ENCODE results near the gene PALD1.

Gene PALD1

GRCh38 chr10:70537398-70538194 is 59.0 kb downstream of the PALD1 start:
- no peak for DNase-seq

GRCh38 chr10:70538195-70538520 is 59.6 kb downstream of the PALD1 start:
- no peak for DNase-seq

DNA sequence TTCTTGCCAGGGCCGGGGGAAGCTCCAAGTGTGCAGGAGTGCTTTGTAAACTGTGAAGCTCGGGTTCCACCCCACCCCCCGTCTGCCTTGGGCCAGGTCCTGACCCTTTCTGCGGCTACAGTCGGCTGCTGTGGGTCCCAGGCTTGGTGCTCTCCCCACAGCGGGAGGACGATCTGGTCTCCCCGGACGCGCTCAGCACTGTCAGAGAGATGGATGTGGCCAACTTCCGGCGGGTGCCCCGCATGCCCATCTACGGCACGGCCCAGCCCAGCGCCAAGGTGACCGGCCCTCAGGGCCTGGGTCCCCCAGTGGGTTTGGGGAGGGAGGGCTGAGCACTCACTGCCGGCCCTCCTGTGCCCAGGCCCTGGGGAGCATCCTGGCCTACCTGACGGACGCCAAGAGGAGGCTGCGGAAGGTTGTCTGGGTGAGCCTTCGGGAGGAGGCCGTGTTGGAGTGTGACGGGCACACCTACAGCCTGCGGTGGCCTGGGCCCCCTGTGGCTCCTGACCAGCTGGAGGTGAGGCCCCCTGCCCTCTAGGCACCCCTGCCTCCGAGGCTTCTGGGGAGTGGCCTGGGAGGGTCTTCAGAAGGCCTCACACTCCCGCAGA is 60.3 kb downstream of the PALD1 start:
- DNase-seq, result no peak

- no peak for DNase-seq
Measured at GRCh38 chr10:70539471-70539870, 60.9 kb downstream of the PALD1 start.

- DNase-seq, result no peak
Measured at GRCh38 chr10:70540089-70540788, 61.7 kb downstream of the PALD1 start.

- DNase-seq, result no peak
Measured at GRCh38 chr10:70540789-70541360, 62.3 kb downstream of the PALD1 start.

DNA sequence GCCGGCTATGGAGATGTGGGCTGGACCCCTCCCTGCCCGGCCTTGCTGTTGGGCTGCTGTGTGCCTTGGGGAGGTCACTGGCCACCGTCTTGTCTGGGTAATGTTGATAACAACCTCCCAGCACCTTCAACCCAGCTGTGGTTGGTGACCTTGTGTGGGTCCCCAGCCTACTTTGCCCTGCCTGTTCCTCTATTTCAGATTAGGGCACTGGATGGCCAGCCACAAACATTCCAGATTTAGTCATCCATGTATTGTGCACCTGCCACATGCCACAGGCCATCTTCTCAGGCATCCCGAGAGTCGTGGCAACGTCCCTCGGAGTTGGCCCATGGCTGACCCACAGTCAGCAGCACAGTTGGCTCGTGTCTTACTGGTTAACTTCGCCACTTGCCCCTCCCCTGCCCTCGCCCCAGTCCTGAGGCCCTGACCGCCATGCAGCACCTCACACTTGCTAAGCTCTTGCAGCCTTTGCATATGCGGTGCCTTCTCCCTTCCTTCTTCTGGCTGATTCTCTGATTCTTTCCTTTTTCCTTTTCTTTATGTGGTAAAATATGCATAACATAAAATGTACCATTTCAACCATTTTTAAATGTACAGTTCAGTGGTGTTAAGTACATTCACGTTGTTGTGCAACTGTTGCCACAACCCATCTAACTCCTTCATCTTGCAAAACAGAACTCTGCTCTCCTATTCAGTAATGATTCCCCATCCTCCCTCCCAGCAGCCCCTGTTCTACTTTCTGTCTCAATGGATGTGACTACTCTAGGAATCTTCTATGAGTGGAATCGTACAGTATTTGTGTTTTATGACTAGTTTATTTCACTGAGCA is 63.4 kb downstream of the PALD1 start:
- DNase-seq, result no peak

- no peak for DNase-seq
Measured at GRCh38 chr10:70542565-70542938, 64.0 kb downstream of the PALD1 start.

DNA sequence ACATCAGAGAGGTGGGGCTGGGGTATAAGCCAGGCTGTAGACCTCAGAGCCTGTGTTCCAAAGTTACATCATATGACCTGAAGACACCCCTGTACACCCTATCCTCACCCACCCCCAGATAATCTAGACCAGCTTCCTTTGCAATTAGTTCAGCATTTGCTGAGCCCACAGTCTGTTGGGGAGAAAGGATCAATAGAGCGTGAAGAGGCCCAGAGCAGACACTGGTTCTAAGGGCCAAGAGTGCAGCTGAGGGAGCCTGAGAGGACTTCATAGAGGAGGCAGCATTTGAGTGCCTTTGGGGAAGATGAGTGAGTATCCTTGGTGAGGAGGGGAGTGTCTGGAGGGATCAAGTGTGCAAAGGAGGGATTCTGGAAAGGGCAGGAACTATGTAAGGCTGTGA is 65.3 kb downstream of the PALD1 start:
- no peak for DNase-seq

DNA sequence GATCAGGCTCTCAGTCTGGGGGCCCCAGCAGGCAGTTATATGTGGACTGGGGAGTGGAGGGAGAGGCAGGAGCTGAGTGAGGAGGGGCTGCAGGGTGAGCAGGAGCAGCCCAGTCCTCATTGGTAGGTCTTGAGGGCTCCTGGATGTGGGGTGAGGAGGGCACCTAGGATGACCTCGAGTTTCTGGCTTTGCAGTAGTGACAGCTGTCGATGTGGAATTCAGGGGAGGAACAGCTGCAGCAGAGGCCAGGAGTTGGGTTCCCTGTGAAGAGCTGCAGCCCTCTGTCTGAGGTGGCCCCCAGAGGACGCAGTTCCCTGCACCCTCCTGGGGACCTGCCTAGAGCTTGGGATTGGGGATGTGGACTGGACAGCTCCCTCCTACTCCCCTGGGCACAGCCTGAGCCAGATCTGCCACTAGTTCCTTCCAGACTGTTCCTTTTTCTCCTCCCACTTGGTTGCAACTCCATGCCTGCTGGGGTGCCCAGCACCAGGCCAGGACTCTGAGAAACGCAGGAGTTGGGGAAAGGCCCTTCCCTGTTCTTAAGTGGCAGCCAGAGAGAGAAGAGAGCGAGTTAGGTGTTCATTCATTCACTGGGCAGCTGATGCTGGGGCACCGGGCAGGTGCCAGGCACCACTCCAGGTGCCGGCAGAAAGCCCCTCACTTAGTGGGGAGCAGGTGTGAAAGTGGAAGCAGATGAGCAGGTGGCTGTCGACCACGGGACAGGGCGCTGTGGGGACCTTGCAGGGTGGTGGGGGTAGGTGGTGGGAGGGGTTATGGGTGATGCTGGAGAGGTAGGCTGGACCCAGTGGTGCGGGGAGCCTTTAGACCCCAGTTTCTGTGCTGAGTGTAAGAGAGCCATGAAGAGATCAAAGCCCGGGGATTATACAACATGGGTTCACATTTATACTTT is 66.1 kb downstream of the PALD1 start:
- no peak for DNase-seq

- no peak for DNase-seq
Measured at GRCh38 chr10:70546584-70546983, 68.0 kb downstream of the PALD1 start.

- DNase-seq, result no peak
Measured at GRCh38 chr10:70549351-70549961, 70.9 kb downstream of the PALD1 start.

GRCh38 chr10:70549962-70550458 is 71.4 kb downstream of the PALD1 start:
- DNase-seq, result peak; percentile 12

- no peak for DNase-seq
Measured at GRCh38 chr10:70550459-70550858, 71.9 kb downstream of the PALD1 start.

- no peak for DNase-seq
Measured at GRCh38 chr10:70551466-70551865, 72.9 kb downstream of the PALD1 start.

DNA sequence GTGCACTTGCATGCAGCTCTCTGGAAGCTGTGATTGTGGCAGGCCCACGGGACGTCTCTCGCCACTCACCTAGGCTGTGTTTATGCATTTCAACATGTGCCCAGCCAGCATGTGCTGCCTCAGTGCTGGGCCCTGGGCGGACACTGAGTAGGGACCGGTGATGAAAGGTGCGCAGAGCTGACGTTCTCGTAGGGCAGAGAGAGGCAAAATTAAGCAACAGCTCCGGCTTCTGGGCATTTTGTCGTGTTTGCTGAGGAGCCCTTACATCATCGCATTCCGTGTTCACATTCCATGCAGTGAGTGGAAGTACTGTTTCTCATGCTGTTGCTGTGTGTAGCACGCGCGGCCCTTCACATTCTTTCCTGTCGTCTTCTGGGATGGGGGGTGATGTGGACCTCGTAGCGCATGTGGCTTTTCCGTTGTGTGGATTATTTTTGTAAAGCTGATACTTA is 73.4 kb downstream of the PALD1 start:
- no peak for DNase-seq

- no peak for DNase-seq
Measured at GRCh38 chr10:70552586-70552985, 74.0 kb downstream of the PALD1 start.

DNA sequence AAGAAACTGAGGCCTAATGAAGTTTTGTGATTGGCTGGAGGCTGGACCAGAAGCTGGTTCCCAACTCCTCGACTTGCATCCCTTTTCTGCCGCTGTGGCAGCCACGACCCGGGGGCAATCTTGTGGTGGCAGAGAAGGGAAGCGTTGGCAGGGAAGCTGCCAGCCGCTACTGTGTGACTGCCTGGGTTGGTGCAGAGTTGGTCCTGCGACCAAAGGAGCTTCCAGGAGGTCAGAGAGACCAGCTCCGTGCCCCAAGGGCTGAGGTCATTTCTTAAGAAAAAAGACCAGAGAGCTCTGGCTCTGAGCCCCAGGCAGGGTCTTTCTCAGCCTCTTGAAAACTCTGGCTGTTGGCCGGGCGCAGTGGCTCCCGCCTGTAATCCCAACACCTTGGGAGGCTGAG is 76.8 kb downstream of the PALD1 start:
- DNase-seq, result no peak

GRCh38 chr10:70557086-70557845 is 78.7 kb downstream of the PALD1 start:
- DNase-seq, result no peak

- DNase-seq, result no peak
Measured at GRCh38 chr10:70557876-70558275, 79.3 kb downstream of the PALD1 start.

Measured in DMS79 treated with DMSO at 0.1 percent for 48 hours (cell line).